GM13977 (cell line): ENCODE results near the gene CHAD.

Experiments
- DNase-seq: peaks from one replicate; pipeline ENCODE4 v3.0.0; 2012; ENCODE audit warnings: low spot score
- in situ Hi-C: fragments of 300-500 bp; cut with MboI; formaldehyde crosslinking; loops from one replicate; pipeline ENCODE4 v1.12.0; 2022; ENCODE audit warnings: low sequenced_read_pairs, low pct_unique_long_range_greater_than_20kb, mixed read lengths, inconsistent platforms; ENCODE audit not compliant: unreplicated experiment
- TF ChIP-seq, protein P1 (sequence below): IDR thresholded peaks from 2 replicates; pipeline ENCODE4 v1.5.1; 2012; ENCODE audit warnings: mild to moderate bottlenecking, control low read depth; ENCODE audit not compliant: insufficient read depth; ENCODE audit errors: extremely low read depth, missing control alignments

CHAD gene

DNA sequence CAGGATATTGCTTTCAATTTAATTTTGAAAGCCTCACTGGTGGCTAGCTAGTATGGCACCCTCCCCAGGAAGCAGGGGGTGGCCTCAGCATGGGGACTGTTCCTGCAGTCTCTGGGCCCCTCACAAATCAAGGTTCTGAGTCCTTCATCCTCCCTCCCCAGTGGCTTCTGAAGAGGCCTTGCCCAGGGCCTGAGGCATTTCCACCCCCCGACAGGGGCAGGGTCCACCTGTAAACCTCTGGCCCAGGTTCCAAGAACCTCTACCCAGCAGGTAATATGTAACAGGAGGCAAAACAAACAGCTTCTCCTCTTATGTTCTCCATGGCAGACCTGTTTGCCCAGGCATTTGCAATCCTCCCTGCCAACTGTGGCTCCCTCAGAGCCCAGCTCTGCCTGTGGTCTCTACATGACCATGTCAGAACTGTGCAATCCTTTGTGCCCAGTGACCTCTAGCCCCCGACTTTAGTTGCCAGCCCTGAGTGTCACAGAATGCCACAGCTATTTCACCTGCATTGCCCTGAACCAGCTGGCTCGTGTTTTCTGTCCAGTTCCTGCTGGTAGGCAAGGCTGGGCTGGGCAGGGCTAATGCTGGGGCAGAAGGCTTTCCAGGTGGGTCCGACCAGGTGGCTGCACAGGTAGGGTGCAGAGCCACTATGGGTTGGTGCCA lies 28.4 kb downstream of the CHAD start:
- no peak for DNase-seq
- in situ Hi-C loops = no loop called here
- TF ChIP-seq, protein P1, sequence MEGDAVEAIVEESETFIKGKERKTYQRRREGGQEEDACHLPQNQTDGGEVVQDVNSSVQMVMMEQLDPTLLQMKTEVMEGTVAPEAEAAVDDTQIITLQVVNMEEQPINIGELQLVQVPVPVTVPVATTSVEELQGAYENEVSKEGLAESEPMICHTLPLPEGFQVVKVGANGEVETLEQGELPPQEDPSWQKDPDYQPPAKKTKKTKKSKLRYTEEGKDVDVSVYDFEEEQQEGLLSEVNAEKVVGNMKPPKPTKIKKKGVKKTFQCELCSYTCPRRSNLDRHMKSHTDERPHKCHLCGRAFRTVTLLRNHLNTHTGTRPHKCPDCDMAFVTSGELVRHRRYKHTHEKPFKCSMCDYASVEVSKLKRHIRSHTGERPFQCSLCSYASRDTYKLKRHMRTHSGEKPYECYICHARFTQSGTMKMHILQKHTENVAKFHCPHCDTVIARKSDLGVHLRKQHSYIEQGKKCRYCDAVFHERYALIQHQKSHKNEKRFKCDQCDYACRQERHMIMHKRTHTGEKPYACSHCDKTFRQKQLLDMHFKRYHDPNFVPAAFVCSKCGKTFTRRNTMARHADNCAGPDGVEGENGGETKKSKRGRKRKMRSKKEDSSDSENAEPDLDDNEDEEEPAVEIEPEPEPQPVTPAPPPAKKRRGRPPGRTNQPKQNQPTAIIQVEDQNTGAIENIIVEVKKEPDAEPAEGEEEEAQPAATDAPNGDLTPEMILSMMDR = no peak

DNA sequence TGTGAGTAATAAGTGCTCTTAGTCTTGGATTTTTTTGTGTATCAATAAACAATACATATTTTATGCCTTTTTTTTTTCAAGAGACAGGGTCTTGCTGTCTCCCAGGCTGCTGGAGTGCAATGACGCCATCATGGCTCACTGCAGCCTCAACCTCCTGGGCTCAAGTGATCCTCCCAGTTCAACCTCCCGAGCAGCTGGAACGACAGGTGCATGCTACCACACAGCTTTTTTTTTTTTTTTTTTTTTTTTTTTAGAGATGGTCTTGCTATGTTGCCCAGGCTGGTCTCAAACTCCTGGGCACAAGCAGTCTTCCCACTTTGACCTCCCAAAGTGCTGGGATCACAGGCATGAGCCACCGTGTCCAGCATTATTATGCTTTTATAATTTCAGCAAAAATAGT lies 29.7 kb downstream of the CHAD start:
- DNase-seq = no peak

DNA sequence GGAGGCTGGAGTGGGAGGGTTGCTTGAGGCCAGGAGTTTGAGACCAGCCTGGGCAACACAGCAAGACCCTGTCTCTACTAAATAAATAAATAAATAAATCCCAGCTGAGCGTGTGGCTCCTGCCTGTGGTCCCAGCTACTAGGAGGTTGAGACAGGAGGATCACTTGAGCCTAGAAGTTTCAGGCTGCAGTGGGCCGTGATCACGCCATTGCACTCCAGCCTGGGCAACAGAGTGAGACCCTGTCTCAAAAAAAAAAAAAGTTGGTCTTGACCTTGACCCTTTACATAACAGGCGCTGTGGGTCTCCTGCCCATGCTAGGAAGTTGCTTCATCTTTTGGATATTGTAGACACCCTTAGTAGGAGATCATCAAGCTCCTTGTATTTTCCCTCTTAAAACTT lies 31.3 kb downstream of the CHAD start:
- TF ChIP-seq, protein P1 = no peak
- in situ Hi-C loops = no loop called here
- no peak for DNase-seq

More for the DNA sequence above, 29.7 kb downstream of the CHAD start:
- in situ Hi-C loops = no loop called here
- TF ChIP-seq, protein P1 = no peak

DNA sequence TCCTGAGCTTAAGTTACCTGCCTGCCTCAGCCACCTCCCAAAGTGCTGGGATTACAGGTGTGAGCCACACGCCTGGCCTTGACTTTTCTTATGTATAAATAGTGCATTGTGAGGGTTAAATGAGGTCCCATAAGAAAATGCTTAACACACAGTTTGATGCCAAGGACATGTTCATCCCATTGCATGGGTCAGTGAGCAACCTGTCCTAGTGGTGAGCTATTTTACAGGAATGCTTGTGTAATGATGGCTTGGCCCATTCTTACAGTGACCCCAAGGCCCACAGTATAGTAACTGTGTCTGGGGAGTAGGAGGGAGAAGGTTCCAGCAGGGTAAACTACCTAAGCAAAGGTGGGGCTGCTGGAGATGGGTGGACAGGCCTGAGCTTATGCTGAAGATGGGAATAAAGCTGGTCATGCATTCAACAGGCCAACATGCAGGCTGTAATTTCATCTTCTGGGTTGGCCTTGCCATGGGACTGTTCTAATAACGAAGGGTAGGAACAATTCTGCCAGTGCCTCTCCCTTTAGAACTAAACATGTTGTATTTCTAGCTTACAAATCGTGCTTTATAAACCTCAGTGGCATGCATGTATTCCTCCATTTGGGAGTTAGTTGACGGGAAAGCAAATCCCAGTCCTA lies 36.4 kb downstream of the CHAD start:
- no peak for DNase-seq
- in situ Hi-C loops = no loop called here
- TF ChIP-seq, protein P1 = no peak

DNA sequence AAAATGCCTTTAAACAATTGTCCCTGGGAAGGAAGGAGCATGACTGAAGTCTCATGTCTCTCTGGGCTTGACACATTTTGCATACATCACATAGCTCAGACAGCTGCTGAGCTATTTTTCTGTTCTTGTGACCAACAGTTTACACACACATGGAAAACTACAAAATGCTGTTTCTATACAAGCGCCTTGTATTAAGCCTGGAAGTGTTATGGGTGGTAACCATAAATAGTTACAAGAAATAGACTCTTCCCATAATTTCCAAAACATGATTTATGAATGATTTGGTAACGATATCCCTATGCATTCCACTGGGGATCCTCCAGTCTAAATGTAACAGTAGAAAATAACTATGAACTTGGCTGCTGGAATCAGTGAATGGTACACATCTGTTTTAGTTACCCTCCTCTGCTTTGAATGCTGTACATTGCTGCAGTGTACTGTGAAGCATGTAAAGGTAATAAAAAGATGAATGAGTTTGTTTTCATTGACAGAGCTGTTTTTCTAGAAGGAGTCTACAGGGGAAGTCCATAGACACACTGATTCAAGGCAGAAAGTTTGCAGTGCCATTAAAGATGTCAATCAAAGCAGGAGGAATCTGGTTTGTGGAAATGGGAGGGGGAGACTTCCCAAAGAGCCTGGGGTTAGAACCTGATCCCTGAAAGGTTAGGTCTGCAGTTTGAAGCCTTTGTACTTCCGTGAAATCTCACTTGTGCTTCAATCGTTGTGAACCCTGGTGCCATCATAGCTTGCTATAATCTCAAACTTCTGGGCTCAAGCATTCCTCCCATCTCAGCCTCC lies 37.7 kb downstream of the CHAD start:
- no peak for DNase-seq
- in situ Hi-C loops = no loop called here
- TF ChIP-seq, protein P1 = no peak

DNA sequence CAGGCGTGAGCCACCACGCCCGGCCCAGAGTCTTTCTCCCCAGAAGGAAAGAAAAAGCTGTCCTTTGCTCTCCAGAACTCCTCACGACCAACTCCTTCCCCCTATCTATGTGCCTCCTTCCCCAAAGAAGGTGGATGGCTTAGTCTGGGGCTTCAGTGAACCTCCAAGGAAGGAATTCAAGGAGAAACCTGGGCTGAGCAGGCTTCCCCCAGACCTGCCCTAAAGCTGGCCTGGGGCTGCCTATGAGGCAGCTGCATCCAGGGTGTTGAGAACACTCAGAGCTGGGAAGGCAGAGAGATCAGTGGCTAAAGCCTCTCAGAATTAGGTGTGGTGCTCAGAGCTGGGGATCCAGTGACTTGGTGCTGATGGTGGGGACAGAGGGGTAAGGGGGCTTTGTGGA lies 38.9 kb downstream of the CHAD start:
- no peak for DNase-seq
- in situ Hi-C loops = no loop called here
- TF ChIP-seq, protein P1 = no peak
